Activated CD8-positive, alpha-beta memory T cell treated with anti-CD3 and anti-CD28 coated beads for 48 hours (primary cell): Measurements from ENCODE around the gene SLC37A3.

Experiments used
- DNase-seq, 3 experiments: peaks; one replicate each; pipeline ENCODE4 v3.0.0-alpha.2; 2020; ENCODE audit warnings: low read depth in 2 of 3, low spot score in 2 of 3

SLC37A3 gene

DNA sequence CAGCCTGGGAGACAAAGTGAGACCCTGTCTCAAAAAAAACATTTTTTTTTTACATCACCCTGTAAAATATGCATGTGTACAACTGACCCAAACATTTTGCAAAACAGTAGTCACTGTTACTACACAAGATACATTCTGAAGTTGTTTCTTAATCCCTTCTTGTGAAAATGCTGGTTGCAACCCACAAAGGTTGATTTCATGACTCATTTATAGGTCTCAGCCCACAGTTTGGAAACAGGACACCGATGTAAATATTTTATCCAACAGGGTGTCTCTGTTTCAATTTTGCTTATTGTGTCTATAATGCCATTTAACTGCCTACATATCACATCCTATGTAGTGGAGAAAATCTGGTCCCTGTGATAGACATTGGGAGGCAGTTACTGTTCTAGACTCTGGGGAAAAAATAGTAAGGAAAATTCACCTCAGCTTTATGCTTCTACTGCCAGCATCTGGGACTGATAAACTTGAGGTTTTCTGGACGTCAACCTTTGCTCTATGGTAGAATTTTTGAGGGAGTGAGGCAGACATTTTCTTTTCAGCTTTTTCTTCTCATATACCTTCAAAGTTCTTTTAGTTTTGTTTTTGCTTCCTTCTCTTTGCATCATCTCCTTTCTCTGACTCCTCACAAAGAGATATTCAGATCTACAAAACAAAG lies 4.0 kb upstream of the SLC37A3 start:
- no peak for DNase-seq

DNA sequence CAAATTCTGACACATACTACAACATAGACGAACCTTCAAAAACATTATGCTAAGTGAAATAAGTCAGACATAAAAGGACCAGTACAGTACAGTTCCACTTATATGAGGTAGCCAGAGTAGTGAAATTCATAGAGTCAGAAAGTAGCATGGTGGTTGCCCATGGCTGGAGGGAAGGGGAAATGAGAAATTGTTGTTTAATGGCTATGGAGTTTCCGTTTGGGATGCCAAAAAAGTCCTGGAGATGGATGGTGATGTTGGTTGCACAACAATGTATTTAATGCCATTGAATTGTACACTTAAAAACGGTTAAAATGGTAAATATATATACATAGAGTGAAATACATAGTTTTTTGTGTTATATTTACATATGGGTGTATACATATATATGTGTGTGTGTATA lies 2.1 kb upstream of the SLC37A3 start:
- no peak for DNase-seq

- DNase-seq: no peak
These were observed 491 bp upstream of the SLC37A3 start for GRCh38 chr7:140398821-140399220.

DNA sequence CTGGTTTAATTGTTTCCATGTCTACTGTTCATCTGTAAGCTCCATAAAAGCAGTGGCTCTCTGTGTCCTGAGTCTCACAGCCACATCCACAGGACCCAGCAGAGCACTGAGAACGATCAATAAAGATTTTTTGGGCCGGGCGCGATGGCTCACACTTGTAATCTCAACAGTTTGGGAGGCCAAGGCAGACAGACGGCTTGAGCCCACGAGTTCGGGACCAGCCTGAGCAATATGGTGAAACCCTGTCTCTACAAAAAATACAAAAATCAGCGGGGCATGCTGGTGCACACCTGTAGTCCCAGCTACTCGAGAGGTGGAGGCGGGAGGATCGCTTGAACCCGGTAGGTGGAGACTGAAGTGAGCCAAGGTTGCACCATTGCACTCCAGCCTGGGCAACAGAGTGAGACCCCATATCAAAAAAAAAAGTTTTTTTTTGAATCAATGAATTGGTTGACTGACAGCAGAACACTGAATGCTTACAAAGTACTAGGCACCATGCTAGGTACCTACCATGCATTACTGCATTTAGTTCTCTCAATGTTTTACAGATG lies 4.5 kb downstream of the SLC37A3 start:
- no peak for DNase-seq

DNA sequence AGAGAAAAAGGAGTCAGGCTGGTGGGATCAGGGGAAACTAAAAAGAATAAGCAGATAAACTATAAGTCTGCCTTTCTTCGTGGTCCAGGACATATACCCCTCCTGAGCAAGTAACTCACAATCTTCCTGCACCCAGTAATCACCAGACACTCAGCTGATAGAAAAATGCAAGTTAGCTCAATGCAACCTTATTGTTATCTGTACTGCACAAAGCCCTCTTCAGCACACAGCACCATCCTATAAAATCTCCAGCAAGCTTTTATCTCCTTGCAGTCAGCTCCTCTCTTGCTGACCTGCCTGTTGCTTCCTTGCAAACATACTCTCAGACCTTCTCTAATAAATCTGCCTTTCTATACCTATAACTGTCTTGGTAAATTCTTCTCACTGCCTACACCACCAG lies 6.7 kb downstream of the SLC37A3 start:
- DNase-seq: no peak

DNA sequence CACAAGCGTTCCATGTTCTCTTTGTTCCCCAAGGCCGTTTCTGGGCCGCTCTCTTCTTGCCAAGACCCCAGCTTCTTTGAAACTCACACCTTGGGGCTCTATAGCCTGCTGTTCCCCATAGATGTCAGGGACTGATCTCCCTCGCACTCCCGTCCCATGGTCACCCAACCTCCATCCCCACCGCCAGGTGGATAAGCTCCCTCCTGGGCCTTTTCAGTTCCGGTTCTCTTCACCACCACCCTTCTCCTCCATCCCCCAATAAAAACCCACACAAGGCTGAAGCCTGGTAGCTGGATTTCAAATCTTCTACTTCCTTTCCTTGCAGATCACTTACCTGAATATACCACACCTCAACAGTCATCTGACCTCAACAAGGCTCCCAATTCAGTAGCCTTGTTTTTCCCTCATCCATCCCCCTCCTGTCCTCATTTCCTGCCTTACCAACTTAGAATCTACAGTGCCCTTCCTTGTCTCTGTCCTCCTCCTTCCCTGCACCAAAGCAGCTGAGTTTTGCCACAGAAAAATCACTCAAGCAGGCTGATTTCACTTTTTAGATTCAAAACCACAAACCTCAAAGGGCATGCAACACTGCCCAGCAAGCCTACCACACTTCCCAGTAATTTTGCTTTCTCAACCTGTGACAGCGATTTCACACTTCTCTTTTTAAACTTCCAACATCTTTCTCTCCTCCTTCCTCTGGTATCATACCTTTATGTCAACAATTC lies 7.7 kb downstream of the SLC37A3 start:
- DNase-seq: no peak

DNA sequence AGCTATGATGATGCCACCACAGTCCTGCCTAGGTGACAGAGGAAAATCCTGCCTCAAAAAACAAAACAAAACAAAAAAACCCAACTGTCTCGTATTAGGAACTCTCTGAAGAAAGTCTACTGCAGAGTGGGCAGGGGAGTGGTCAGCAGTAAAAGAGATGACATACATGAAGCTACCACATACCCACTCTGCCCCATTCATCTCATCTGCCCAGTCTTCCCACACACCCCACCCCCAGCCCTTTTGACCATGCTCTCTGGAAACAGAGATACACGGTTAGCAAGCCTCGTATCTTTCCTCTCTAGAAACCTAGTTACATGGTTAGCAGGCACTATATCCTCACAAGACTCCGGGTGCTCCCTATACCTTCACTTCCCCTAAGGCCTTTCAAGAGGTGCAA lies 8.3 kb downstream of the SLC37A3 start:
- no peak for DNase-seq

- DNase-seq: no peak
These were observed 8.9 kb downstream of the SLC37A3 start for GRCh38 chr7:140389445-140389844.

DNA sequence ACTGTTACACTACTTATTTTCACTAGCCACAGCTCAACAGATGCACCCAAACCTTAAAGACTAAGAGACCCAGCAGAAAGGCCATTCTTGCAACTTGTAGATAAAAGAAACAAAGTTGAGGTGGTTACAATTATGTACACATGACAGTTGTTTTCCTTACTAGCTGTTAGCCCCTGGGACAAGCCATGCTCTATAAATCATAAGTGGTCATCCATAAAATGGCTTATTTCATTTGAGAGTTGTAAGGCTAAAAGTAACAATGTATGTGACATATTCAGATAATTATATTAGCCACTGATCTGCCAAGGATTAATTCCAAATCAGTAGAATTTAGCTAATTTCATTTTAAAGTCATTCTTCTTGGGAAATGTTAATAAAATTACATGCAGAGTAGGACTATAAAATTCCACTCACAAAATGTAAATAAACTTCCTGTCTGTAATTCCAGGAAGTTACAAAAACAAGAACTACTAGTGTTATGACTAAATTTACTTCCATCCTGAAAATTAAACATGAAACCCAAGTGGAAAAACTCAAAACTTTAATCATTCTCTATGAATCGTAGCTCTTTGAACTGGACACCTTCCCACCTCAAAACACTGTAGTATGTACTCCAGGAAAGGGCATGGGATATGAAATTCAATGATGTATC lies 13.3 kb downstream of the SLC37A3 start:
- no peak for DNase-seq

- no peak for DNase-seq
These were observed 14.2 kb downstream of the SLC37A3 start for GRCh38 chr7:140383954-140384713.

- DNase-seq: no peak
These were observed 22.2 kb downstream of the SLC37A3 start for GRCh38 chr7:140375892-140376730.

DNA sequence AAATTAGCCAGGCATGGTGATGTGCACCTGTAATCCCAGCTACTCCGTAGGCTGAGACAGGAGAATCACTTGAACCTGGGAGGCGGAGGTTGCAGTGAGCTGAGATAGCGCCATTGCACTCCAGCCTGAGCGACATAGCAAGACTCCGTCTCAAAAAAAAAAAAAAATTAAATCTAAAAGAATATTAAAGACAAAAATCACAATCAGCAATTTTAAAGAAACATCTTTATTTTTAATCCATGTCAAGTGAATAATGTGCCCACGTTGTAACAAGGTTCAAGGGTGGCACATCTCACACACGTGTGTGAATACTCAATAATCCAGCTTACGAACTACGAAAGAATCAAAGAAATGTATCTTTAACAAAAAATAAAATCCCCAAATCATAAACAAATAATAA lies 23.0 kb downstream of the SLC37A3 start:
- no peak for DNase-seq

DNA sequence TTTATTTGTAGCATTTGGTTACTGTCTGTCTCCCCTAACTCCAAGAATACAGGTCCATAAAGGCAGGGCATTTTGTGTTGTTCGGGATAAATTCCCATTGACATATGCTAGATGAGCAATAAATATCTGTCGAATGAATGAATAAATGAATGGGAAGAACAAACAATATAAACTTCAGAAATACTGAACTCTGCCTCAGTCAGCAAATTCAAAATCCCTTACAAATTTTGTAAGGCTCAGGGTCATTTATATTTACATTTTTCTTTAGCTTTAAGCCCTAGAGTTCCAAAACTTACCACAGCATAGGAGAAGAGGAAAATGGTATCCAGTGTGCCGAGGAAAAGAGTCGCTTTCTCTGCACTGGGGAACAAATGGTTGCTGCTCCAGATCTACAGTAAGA lies 29.0 kb downstream of the SLC37A3 start:
- no peak for DNase-seq

GRCh38 chr7:140367528-140367927 lies 30.8 kb downstream of the SLC37A3 start:
- no peak for DNase-seq

DNA sequence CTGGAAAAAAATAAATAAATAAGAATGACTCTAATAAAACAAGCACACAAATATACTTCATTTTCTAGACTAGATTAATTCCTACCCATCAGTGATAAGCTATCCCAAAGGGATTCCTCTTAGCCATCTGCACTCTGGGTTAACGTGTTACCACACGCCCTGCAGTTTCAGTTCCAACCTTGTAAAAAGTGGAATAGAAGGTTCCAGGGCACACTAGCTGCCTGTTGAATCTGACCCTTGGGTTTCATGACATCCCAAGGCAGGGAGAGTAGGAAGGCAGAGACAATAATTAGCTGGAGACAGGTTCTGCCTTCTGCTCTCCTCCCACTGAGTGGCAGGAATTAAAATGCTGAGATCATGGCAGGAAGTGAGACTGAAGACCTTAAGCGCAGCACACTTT lies 33.5 kb downstream of the SLC37A3 start:
- DNase-seq: no peak

GRCh38 chr7:140360697-140361229 lies 37.6 kb downstream of the SLC37A3 start:
- no peak for DNase-seq

DNA sequence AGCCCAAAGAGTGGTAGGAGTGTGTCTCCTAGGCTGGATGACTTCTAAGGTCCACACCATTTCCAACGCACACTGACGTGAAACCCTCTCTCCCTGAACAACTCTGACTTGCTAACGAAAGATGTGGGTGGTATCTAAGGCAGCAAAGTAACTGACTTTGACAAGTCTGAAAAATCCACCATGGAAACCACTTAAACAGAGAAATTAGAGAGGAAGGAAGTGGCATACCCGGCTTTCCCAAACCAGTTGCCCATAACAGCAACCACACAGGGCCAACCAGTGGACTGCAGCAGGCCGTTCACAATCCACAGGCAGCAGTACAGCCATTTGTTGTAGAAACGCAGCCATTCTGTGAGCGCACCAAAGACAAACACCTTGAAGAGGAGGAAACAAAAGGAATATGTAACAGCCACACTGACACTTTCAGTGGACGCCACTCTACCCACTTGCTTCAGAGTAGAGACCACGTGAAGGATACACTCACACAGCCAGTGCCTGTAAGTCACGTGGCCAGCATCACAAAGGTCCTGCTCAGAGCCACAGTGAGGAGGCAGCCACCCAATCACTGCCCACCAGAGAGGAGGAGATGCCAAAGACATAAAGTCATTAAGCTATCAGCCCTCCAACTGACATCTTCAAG lies 39.8 kb downstream of the SLC37A3 start:
- no peak for DNase-seq

DNA sequence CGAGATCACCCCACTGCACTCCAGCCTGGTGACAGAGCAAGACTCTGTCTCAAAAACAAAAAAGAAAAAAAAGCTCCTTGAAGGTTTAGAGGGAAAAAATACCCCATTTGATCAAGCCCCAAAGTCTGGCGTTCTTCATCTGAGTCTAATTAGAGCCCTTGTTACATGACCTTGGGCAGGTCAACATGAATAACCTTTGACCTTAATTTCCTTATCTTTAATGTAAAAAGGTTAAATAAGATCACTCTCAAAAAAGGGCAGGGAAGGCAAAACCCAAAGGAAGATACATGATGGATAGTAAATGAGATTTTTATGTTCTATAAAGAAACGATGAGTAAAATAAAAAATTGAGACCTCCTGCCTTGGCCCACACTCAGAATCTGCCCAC lies 40.3 kb downstream of the SLC37A3 start:
- DNase-seq: no peak

- DNase-seq: no peak
These were observed 48.3 kb downstream of the SLC37A3 start for GRCh38 chr7:140350056-140350455.
